HEK293 (cell line): Measurements from ENCODE around the gene CYB561D2.

Source experiments
- ZNF621 ChIP-seq: fragments of 450-650 bp; formaldehyde crosslinking; IDR thresholded peaks from 2 replicates; pipeline ENCODE4 v1.5.1; 2017; ENCODE audit warnings: missing biosample characterization, missing genetic modification characterization
- ZXDB ChIP-seq: fragments of 450-650 bp; formaldehyde crosslinking; IDR thresholded peaks from 2 replicates; pipeline ENCODE4 v1.5.1; 2016; ENCODE audit warnings: missing biosample characterization, missing genetic modification characterization
- TF ChIP-seq, protein P1 (sequence below): fragments of 450-650 bp; formaldehyde crosslinking; IDR thresholded peaks from 2 replicates; pipeline ENCODE4 v1.5.1; 2016; ENCODE audit warnings: missing biosample characterization, missing genetic modification characterization, low read depth
- TF ChIP-seq, protein P2 (sequence below): fragments of 450-650 bp; formaldehyde crosslinking; IDR thresholded peaks from 2 replicates; pipeline ENCODE4 v1.5.1; 2016; ENCODE audit warnings: missing biosample characterization, missing genetic modification characterization
- TF ChIP-seq, protein P3 (sequence below): fragments of 450-650 bp; formaldehyde crosslinking; IDR thresholded peaks from 2 replicates; pipeline ENCODE4 v1.5.1; 2016; ENCODE audit warnings: missing biosample characterization, missing genetic modification characterization
- TF ChIP-seq, protein P4 (sequence below): fragments of 450-650 bp; formaldehyde crosslinking; IDR thresholded peaks from 2 replicates; pipeline ENCODE4 v1.5.1; 2016; ENCODE audit warnings: missing biosample characterization, missing genetic modification characterization

DNA sequence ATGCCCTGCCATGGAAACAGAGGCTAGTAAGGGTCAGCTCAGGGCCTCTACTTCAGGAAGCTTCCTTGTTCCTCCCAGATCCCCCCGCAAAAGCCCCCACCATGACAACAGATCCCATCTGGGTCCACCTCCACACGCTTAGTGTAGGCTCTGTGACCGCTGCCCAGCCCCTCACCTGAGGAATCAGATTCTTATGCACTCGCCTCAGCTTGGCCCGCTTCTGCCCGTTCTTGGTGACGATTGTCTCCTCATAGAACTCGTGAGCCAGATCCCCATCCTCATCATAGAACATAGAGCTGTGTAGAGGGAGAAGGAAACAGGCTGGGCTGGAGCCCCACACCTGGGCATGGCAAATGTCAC is 24.5 kb upstream of the CYB561D2 start:
- TF ChIP-seq ZNF621 (no peak), ZXDB (tag by site-specific recombination) (no peak)
- TF ChIP-seq, protein P1, sequence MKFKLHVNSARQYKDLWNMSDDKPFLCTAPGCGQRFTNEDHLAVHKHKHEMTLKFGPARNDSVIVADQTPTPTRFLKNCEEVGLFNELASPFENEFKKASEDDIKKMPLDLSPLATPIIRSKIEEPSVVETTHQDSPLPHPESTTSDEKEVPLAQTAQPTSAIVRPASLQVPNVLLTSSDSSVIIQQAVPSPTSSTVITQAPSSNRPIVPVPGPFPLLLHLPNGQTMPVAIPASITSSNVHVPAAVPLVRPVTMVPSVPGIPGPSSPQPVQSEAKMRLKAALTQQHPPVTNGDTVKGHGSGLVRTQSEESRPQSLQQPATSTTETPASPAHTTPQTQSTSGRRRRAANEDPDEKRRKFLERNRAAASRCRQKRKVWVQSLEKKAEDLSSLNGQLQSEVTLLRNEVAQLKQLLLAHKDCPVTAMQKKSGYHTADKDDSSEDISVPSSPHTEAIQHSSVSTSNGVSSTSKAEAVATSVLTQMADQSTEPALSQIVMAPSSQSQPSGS = no peak
- TF ChIP-seq, protein P2, sequence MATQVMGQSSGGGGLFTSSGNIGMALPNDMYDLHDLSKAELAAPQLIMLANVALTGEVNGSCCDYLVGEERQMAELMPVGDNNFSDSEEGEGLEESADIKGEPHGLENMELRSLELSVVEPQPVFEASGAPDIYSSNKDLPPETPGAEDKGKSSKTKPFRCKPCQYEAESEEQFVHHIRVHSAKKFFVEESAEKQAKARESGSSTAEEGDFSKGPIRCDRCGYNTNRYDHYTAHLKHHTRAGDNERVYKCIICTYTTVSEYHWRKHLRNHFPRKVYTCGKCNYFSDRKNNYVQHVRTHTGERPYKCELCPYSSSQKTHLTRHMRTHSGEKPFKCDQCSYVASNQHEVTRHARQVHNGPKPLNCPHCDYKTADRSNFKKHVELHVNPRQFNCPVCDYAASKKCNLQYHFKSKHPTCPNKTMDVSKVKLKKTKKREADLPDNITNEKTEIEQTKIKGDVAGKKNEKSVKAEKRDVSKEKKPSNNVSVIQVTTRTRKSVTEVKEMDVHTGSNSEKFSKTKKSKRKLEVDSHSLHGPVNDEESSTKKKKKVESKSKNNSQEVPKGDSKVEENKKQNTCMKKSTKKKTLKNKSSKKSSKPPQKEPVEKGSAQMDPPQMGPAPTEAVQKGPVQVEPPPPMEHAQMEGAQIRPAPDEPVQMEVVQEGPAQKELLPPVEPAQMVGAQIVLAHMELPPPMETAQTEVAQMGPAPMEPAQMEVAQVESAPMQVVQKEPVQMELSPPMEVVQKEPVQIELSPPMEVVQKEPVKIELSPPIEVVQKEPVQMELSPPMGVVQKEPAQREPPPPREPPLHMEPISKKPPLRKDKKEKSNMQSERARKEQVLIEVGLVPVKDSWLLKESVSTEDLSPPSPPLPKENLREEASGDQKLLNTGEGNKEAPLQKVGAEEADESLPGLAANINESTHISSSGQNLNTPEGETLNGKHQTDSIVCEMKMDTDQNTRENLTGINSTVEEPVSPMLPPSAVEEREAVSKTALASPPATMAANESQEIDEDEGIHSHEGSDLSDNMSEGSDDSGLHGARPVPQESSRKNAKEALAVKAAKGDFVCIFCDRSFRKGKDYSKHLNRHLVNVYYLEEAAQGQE (tag by site-specific recombination) = no peak
- TF ChIP-seq, protein P3, sequence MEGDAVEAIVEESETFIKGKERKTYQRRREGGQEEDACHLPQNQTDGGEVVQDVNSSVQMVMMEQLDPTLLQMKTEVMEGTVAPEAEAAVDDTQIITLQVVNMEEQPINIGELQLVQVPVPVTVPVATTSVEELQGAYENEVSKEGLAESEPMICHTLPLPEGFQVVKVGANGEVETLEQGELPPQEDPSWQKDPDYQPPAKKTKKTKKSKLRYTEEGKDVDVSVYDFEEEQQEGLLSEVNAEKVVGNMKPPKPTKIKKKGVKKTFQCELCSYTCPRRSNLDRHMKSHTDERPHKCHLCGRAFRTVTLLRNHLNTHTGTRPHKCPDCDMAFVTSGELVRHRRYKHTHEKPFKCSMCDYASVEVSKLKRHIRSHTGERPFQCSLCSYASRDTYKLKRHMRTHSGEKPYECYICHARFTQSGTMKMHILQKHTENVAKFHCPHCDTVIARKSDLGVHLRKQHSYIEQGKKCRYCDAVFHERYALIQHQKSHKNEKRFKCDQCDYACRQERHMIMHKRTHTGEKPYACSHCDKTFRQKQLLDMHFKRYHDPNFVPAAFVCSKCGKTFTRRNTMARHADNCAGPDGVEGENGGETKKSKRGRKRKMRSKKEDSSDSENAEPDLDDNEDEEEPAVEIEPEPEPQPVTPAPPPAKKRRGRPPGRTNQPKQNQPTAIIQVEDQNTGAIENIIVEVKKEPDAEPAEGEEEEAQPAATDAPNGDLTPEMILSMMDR (tag by site-specific recombination) = no peak
- TF ChIP-seq, protein P4, sequence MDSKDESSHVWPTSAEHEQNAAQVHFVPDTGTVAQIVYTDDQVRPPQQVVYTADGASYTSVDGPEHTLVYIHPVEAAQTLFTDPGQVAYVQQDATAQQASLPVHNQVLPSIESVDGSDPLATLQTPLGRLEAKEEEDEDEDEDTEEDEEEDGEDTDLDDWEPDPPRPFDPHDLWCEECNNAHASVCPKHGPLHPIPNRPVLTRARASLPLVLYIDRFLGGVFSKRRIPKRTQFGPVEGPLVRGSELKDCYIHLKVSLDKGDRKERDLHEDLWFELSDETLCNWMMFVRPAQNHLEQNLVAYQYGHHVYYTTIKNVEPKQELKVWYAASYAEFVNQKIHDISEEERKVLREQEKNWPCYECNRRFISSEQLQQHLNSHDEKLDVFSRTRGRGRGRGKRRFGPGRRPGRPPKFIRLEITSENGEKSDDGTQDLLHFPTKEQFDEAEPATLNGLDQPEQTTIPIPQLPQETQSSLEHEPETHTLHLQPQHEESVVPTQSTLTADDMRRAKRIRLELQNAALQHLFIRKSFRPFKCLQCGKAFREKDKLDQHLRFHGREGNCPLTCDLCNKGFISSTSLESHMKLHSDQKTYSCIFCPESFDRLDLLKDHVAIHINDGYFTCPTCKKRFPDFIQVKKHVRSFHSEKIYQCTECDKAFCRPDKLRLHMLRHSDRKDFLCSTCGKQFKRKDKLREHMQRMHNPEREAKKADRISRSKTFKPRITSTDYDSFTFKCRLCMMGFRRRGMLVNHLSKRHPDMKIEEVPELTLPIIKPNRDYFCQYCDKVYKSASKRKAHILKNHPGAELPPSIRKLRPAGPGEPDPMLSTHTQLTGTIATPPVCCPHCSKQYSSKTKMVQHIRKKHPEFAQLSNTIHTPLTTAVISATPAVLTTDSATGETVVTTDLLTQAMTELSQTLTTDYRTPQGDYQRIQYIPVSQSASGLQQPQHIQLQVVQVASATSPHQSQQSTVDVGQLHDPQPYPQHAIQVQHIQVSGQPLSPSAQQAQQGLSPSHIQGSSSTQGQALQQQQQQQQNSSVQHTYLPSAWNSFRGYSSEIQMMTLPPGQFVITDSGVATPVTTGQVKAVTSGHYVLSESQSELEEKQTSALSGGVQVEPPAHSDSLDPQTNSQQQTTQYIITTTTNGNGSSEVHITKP = no peak
